Endothelial cell of umbilical vein (primary cell): ENCODE data around the gene SLCO3A1. TPM values are rescaled to one million over a fixed set of nuclear protein-coding genes. Genes with fewer than 3 reads are reported as not detected.

ENCODE experiments used
- BruUV-seq: library from RNA; stranded (reverse); fragments of 400-500 nt; replicated peaks from 2 replicates; lab custom pipeline; 2021; lab: Mats Ljungman, UMichigan
- CTCF ChIA-PET: fragments of 300-600, 350-600 bp; sonication (Branson Sonifier 250); formaldehyde crosslinking; loops from one replicate; lab custom pipeline; 2021; ENCODE audit warnings: antibody characterized with exemption, inconsistent platforms; lab: Charles Lee
- POLR2A ChIA-PET: fragments of 300-600, 350-600 bp; sonication (Branson Sonifier 250); formaldehyde crosslinking; loops from one replicate; lab custom pipeline; 2021; ENCODE audit warnings: antibody characterized with exemption, inconsistent platforms; lab: Charles Lee
- DNase-seq: peaks from one replicate; pipeline ENCODE4 v3.0.0-alpha.2; 2011; ENCODE audit warnings: low read depth, low spot score
- FAIRE-seq: peaks from 2 replicates; lab custom pipeline; 2011; peaks lifted over from hg19 to GRCh38; lab: Jason Lieb, UNC
- H2AFZ ChIP-seq: 2 replicates; pipeline ENCODE4 v1.6.0; 2012; ENCODE audit warnings: low read depth, low read length, control low read depth, inconsistent platforms
- H3K27ac ChIP-seq: 2 replicates; pipeline ENCODE4 v1.5.1; 2011; ENCODE audit warnings: low read depth, mild to moderate bottlenecking, control low read depth, low read length, moderate library complexity; ENCODE audit not compliant: insufficient read depth
- H3K27me3 ChIP-seq, 2 experiments: 2 replicates each; pipeline versions ENCODE4 v1.6.0 to v1.6.1; 2011; ENCODE audit warnings: low read length in 2 of 2, mixed read lengths in 1 of 2; ENCODE audit not compliant: control insufficient read depth in 2 of 2, insufficient read depth in 2 of 2
- H3K36me3 ChIP-seq, 2 experiments: 2 replicates in 1 of 2; 3 replicates in 1 of 2; pipeline ENCODE4 v1.5.1; 2011; ENCODE audit warnings: low read length in 2 of 2, mild to moderate bottlenecking in 1 of 2, moderate library complexity in 1 of 2; ENCODE audit not compliant: control insufficient read depth in 2 of 2, insufficient read depth in 2 of 2; ENCODE audit errors: extremely low read depth in 1 of 2
- H3K4me1 ChIP-seq: 3 replicates; pipeline ENCODE4 v1.5.1; 2011; ENCODE audit warnings: mild to moderate bottlenecking, low read length; ENCODE audit not compliant: control insufficient read depth, insufficient read depth; ENCODE audit errors: extremely low read depth
- H3K4me2 ChIP-seq: 2 replicates; pipeline ENCODE4 v1.6.1; 2011; ENCODE audit warnings: low read length, control low read depth, mixed read lengths; ENCODE audit not compliant: insufficient read depth
- H3K4me3 ChIP-seq, 3 experiments: fragments of 200-600 bp in 1 of 3; sonication (generic), shearing (Covaris generic) in 1 of 3; replicated peaks in 1 of 3; 2 replicates each; pipeline ENCODE4 v1.5.1; 2011 to 2016; ENCODE audit warnings: control low read depth in 3 of 3, low read length in 3 of 3, mild to moderate bottlenecking in 2 of 3, inconsistent platforms in 1 of 3, low read depth in 1 of 3, moderate library complexity in 1 of 3; ENCODE audit not compliant: insufficient read depth in 1 of 3
- H3K79me2 ChIP-seq: 2 replicates; pipeline ENCODE4 v1.6.0; 2012; ENCODE audit warnings: low read length, inconsistent platforms; ENCODE audit not compliant: control insufficient read depth, insufficient read depth
- H3K9ac ChIP-seq: replicated peaks from 2 replicates; pipeline ENCODE3; 2011; ENCODE audit warnings: low read length, control low read depth; ENCODE audit not compliant: insufficient read depth; ENCODE audit errors: extremely low read depth
- H3K9me1 ChIP-seq: replicated peaks from 3 replicates; pipeline ENCODE4 v1.6.0; 2011; ENCODE audit warnings: mild to moderate bottlenecking, low read length; ENCODE audit not compliant: control insufficient read depth, insufficient read depth; ENCODE audit errors: extremely low read depth
- H3K9me3 ChIP-seq: replicated peaks from 2 replicates; pipeline ENCODE4 v1.5.1; 2012; ENCODE audit warnings: low read length, inconsistent platforms; ENCODE audit not compliant: control insufficient read depth, insufficient read depth
- H4K20me1 ChIP-seq: replicated peaks from 2 replicates; pipeline ENCODE3; 2011; ENCODE audit warnings: mild to moderate bottlenecking, low read length; ENCODE audit not compliant: control insufficient read depth, insufficient read depth; ENCODE audit errors: extremely low read depth
- CTCF ChIP-seq, 2 donors: IDR thresholded peaks; 1 replicate in 1 of 2; 2 replicates in 1 of 2; pipeline ENCODE4 v1.5.1; 2011; ENCODE audit warnings: low read length in 2 of 2, mild to moderate bottlenecking in 2 of 2, moderate library complexity in 2 of 2, control low read depth in 1 of 2, inconsistent platforms in 1 of 2, low read depth in 1 of 2; ENCODE audit not compliant: insufficient read depth in 1 of 2; ENCODE audit errors: extremely low read depth in 1 of 2
- EZH2 ChIP-seq: IDR thresholded peaks from 2 replicates; pipeline ENCODE4 v1.6.1; 2012; ENCODE audit warnings: borderline replicate concordance, low read depth, mild to moderate bottlenecking, moderate library complexity, low read length, inconsistent platforms; ENCODE audit not compliant: severe bottlenecking
- FOS ChIP-seq: IDR thresholded peaks from 2 replicates; pipeline ENCODE4 v1.6.1; 2011; ENCODE audit warnings: mild to moderate bottlenecking, low read length, moderate library complexity, borderline replicate concordance; ENCODE audit not compliant: insufficient read depth
- GATA2 ChIP-seq: IDR thresholded peaks from 2 replicates; pipeline ENCODE4 v1.7.0; 2011; ENCODE audit warnings: low read depth, mild to moderate bottlenecking, moderate library complexity, mixed read lengths, low read length; ENCODE audit not compliant: insufficient read length, insufficient read depth
- JUN ChIP-seq: IDR thresholded peaks from 2 replicates; pipeline ENCODE4 v1.6.1; 2011; ENCODE audit warnings: borderline replicate concordance, low read depth; ENCODE audit not compliant: insufficient read length, insufficient read depth
- MAX ChIP-seq: IDR thresholded peaks from 2 replicates; pipeline ENCODE4 v1.6.1; 2011; ENCODE audit not compliant: insufficient read depth, insufficient read length
- MYC ChIP-seq: IDR thresholded peaks from one replicate; pipeline ENCODE4 v1.6.1; 2011; ENCODE audit warnings: mild to moderate bottlenecking, low read depth, low read length
- POLR2A ChIP-seq: IDR thresholded peaks from 2 replicates; pipeline ENCODE4 v1.6.1; 2012; ENCODE audit warnings: low read depth, mild to moderate bottlenecking, control low read depth, low read length
- dilution Hi-C: fragments of 300-500 bp; cut with MboI; formaldehyde crosslinking; loops from one replicate; pipeline ENCODE4 v1.15.0; 2019; ENCODE audit warnings: low sequenced_read_pairs; ENCODE audit not compliant: extremely low pct_ligation_motif_present
- intact Hi-C: fragments of 100-400 bp; cut with micrococcal nuclease; formaldehyde crosslinking; loops from one replicate; pipeline ENCODE4 v1.10.0; 2022
- polyA plus RNA-seq, 4 experiments: library from polyadenylated mRNA; depleted of rRNA in 3 of 4; stranded (reverse) in 3 of 4; unstranded in 1 of 4; fragments of >200 nt; gene quantifications; 2 replicates each; pipeline versions ENCODE4 v1.2.1 to v1.2.3, GENCODE V29; 2011 to 2012; ENCODE audit warnings: missing spikeins in 1 of 4
- total RNA-seq: library from RNA; stranded (reverse); gene quantifications from 2 replicates; pipeline ENCODE4 v1.2.3, GENCODE V29; 2021

The SLCO3A1 gene
- total and polyA plus RNA-seq, 2 donors (not counting 3 experiments of a cell fraction or from before 2014, with no cell fraction given) = 0.88 to 0.92 TPM

GRCh38 chr15:91985297-91985696 lies 131.8 kb downstream of the SLCO3A1 start:
- CTCF ChIA-PET = no interaction called here
- Histone ChIP-seq H3K9ac (no peak overlapping the region), H4K20me1 (no peaks in the 10 kb centered on the region), H2AFZ (no peak overlapping the region), H3K9me1 (no peaks in the 10 kb centered on the region), H3K4me3 (no peak overlapping the region), H3K36me3 (no peaks in the 10 kb centered on the region), H3K9me3 (peaks cover 5% of the 10 kb centered on the region), H3K4me1 (no peaks in the 10 kb centered on the region), H3K4me2 (no peak overlapping the region), H3K27ac (no peak overlapping the region), H3K79me2 (no peaks in the 10 kb centered on the region), H3K27me3 (no peaks in the 10 kb centered on the region)
- FAIRE-seq (no peak), DNase-seq (no peak)
- intact Hi-C loops (no loop called here), dilution Hi-C loops (no loop called here)
- POLR2A ChIA-PET = no interaction called here
- no TSS peak for BruUV-seq
- no peak for TF ChIP-seq MYC
- no peak for TF ChIP-seq EZH2
- TF ChIP-seq POLR2A = no peak
- no peak for TF ChIP-seq FOS
- TF ChIP-seq CTCF (IDR thresholded peaks at IDR 0.05; ENCODE audit: extremely low read depth in 1 of 2, insufficient read depth in 1 of 2, low read depth in 1 of 2, low read length in 2 of 2) = no peak

GRCh38 chr15:91988071-91988470 lies 134.6 kb downstream of the SLCO3A1 start:
- Histone ChIP-seq H3K9me1 (no peaks in the 10 kb centered on the region), H3K4me2 (no peak overlapping the region), H3K27ac (no peak overlapping the region), H3K27me3 (no peaks in the 10 kb centered on the region), H3K79me2 (no peaks in the 10 kb centered on the region), H3K4me3 (no peak overlapping the region), H3K9ac (no peak overlapping the region), H3K9me3 (peaks cover 7% of the 10 kb centered on the region), H2AFZ (no peak overlapping the region), H3K4me1 (no peaks in the 10 kb centered on the region), H4K20me1 (no peaks in the 10 kb centered on the region), H3K36me3 (no peaks in the 10 kb centered on the region)
- intact Hi-C loops (no loop called here), dilution Hi-C loops (no loop called here)
- ChIA-PET POLR2A (no interaction called here), CTCF (no interaction called here)
- DNase-seq = no peak
- FAIRE-seq = no peak
- TF ChIP-seq POLR2A (no peak), MAX (no peak), JUN (no peak), MYC (no peak), EZH2 (no peak), GATA2 (no peak), FOS (no peak)
- no TSS peak for BruUV-seq
